ENCODE data around the gene PTMA. TPM values are rescaled to one million over a fixed set of nuclear protein-coding genes. Genes with fewer than 3 reads are reported as not detected.
"Not testable (repeated sequence)": the region's sequence is repeated elsewhere in the genome, so short reads cannot be mapped to it uniquely, and the experiment has no call there.

Gene PTMA
- total RNA-seq, 4 donors from 2014 or later: 478 to 1,487 (median 685) TPM

GRCh38 chr2:231745303-231746038 lies 37.1 kb downstream of the PTMA start:
- Histone ChIP-seq H3K4me1 (no peaks in the 10 kb centered on the region), H3K9me3 (no peaks in the 10 kb centered on the region), H3K36me3 (no peaks in the 10 kb centered on the region), H3K27ac (no peak overlapping the region), H3K4me3 (no peak overlapping the region), H3K27me3 (no peaks in the 10 kb centered on the region)
- WGBS, 2 donors (ENCODE audit: low coverage in 1 of 2): 65 to 80% methylated on average over 6 of the region's 6 CpGs
- intact Hi-C loops (cut with DNase I; ENCODE audit: low total_unique reads): no loop called here
- in situ Hi-C loops (cut with MboI; ENCODE audit: low pct_ligation_motif_present in 1 of 4, low pct_unique_long_range_greater_than_20kb in 1 of 4, low sequenced_read_pairs in 3 of 4): no loop called here
- no peak for TF ChIP-seq POLR2AphosphoS5 (IDR thresholded peaks at IDR 0.05)
- no peak for TF ChIP-seq EP300 (IDR thresholded peaks at IDR 0.05; ENCODE audit: low read depth)
- no peak for TF ChIP-seq CTCF (IDR thresholded peaks at IDR 0.05)
- TF ChIP-seq POLR2A (IDR thresholded peaks at IDR 0.05): no peak
- no peak for DNase-seq

- H3K4me1 ChIP-seq; H3K4me3 ChIP-seq; H3K27me3 ChIP-seq; DNase-seq; H3K36me3 ChIP-seq; intact Hi-C loops (cut with DNase I; ENCODE audit: low total_unique reads); H3K27ac ChIP-seq; H3K9me3 ChIP-seq; in situ Hi-C loops (cut with MboI; ENCODE audit: low pct_ligation_motif_present in 1 of 4, low pct_unique_long_range_greater_than_20kb in 1 of 4, low sequenced_read_pairs in 3 of 4): not testable (repeated sequence)
- 70 to 74% methylated on average over 2 to 6 of the region's 6 CpGs for WGBS, 2 donors (ENCODE audit: low coverage in 1 of 2)
Observed at GRCh38 chr2:231748153-231748896, 40.0 kb downstream of the PTMA start.

- H3K9me3 ChIP-seq; H3K36me3 ChIP-seq; DNase-seq; H3K4me1 ChIP-seq; H3K27me3 ChIP-seq; H3K4me3 ChIP-seq; in situ Hi-C loops (cut with MboI; ENCODE audit: low pct_ligation_motif_present in 1 of 4, low pct_unique_long_range_greater_than_20kb in 1 of 4, low sequenced_read_pairs in 3 of 4); intact Hi-C loops (cut with DNase I; ENCODE audit: low total_unique reads); H3K27ac ChIP-seq: not testable (repeated sequence)
- 91% methylated on average over 4 to 10 of the region's 10 CpGs for WGBS, 2 donors (ENCODE audit: low coverage in 1 of 2)
Observed at GRCh38 chr2:231749016-231749415, 40.7 kb downstream of the PTMA start.

- H3K9me3 ChIP-seq: no peaks in the 10 kb centered on the region
- 89 to 91% methylated on average over 4 of the region's 4 CpGs for WGBS, 2 donors (ENCODE audit: low coverage in 1 of 2)
- in situ Hi-C loops (cut with MboI; ENCODE audit: low pct_ligation_motif_present in 1 of 4, low pct_unique_long_range_greater_than_20kb in 1 of 4, low sequenced_read_pairs in 3 of 4): no loop called here
Observed at GRCh38 chr2:231751042-231751815, 42.9 kb downstream of the PTMA start.

More at GRCh38 chr2:231751042-231751815, 42.9 kb downstream of the PTMA start:
- intact Hi-C loops (cut with DNase I; ENCODE audit: low total_unique reads): no loop called here
- Histone ChIP-seq H3K27me3 (no peaks in the 10 kb centered on the region), H3K27ac (no peak overlapping the region), H3K4me1 (no peaks in the 10 kb centered on the region), H3K4me3 (no peak overlapping the region), H3K36me3 (no peaks in the 10 kb centered on the region)
- no peak for TF ChIP-seq EP300 (IDR thresholded peaks at IDR 0.05; ENCODE audit: low read depth)
- no peak for TF ChIP-seq POLR2AphosphoS5 (IDR thresholded peaks at IDR 0.05)
- no peak for TF ChIP-seq POLR2A (IDR thresholded peaks at IDR 0.05)
- no peak for TF ChIP-seq CTCF (IDR thresholded peaks at IDR 0.05)
- no peak for DNase-seq

Data from transverse colon (tissue), 4 donors.